WTC11 (cell line): ENCODE results near the gene ST6GAL1.

ENCODE experiments used
- FOXP1 ChIP-seq: sonication (generic); formaldehyde crosslinking; IDR thresholded peaks from 2 replicates; pipeline ENCODE4 v1.8.0; 2022; ENCODE audit warnings: missing genetic modification reagents, mild to moderate bottlenecking, moderate library complexity, borderline replicate concordance
- GRHL2 ChIP-seq: fragments of 250-450 bp; sonication (Bioruptor Pico); IDR thresholded peaks from 2 replicates; pipeline ENCODE4 v1.8.0; 2022; ENCODE audit warnings: mild to moderate bottlenecking, moderate library complexity; ENCODE audit not compliant: insufficient replicate concordance, severe bottlenecking
- KAT7 ChIP-seq: sonication (generic); formaldehyde crosslinking; IDR thresholded peaks from 2 replicates; pipeline ENCODE4 v1.8.1; 2023; ENCODE audit warnings: missing genetic modification reagents, mild to moderate bottlenecking, borderline replicate concordance
- TP53 ChIP-seq: sonication (generic); formaldehyde crosslinking; IDR thresholded peaks from 2 replicates; pipeline ENCODE4 v1.8.1; 2023; ENCODE audit warnings: mild to moderate bottlenecking, missing genetic modification reagents
- TF ChIP-seq, protein P1 (sequence below): fragments of 200-600 bp; IDR thresholded peaks from 2 replicates; pipeline ENCODE4 v1.8.0; 2022; ENCODE audit warnings: antibody characterized with exemption
- TF ChIP-seq, protein P2 (sequence below): sonication (generic); formaldehyde crosslinking; IDR thresholded peaks from 2 replicates; pipeline ENCODE4 v1.8.0; 2022; ENCODE audit warnings: mild to moderate bottlenecking, missing genetic modification reagents

- TF ChIP-seq, protein P1, sequence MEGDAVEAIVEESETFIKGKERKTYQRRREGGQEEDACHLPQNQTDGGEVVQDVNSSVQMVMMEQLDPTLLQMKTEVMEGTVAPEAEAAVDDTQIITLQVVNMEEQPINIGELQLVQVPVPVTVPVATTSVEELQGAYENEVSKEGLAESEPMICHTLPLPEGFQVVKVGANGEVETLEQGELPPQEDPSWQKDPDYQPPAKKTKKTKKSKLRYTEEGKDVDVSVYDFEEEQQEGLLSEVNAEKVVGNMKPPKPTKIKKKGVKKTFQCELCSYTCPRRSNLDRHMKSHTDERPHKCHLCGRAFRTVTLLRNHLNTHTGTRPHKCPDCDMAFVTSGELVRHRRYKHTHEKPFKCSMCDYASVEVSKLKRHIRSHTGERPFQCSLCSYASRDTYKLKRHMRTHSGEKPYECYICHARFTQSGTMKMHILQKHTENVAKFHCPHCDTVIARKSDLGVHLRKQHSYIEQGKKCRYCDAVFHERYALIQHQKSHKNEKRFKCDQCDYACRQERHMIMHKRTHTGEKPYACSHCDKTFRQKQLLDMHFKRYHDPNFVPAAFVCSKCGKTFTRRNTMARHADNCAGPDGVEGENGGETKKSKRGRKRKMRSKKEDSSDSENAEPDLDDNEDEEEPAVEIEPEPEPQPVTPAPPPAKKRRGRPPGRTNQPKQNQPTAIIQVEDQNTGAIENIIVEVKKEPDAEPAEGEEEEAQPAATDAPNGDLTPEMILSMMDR, result no peak
- TF ChIP-seq TP53 (CRISPR knock-in tag) (no peak), FOXP1 (no peak), KAT7 (CRISPR knock-in tag) (no peak), GRHL2 (CRISPR knock-in tag) (no peak)
- TF ChIP-seq, protein P2, sequence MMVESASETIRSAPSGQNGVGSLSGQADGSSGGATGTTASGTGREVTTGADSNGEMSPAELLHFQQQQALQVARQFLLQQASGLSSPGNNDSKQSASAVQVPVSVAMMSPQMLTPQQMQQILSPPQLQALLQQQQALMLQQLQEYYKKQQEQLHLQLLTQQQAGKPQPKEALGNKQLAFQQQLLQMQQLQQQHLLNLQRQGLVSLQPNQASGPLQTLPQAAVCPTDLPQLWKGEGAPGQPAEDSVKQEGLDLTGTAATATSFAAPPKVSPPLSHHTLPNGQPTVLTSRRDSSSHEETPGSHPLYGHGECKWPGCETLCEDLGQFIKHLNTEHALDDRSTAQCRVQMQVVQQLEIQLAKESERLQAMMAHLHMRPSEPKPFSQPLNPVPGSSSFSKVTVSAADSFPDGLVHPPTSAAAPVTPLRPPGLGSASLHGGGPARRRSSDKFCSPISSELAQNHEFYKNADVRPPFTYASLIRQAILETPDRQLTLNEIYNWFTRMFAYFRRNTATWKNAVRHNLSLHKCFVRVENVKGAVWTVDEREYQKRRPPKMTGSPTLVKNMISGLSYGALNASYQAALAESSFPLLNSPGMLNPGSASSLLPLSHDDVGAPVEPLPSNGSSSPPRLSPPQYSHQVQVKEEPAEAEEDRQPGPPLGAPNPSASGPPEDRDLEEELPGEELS (CRISPR knock-in tag), result no peak
These were observed 112.6 kb downstream of the ST6GAL1 start for GRCh38 chr3:187042874-187043458.
